Transverse colon (tissue), 4 donors: ENCODE results near the gene IQGAP1. TPM values are rescaled to one million over a fixed set of nuclear protein-coding genes. Genes with fewer than 3 reads are reported as not detected.
A peak's percentile ranks its signal among the peaks of the same experiment; 100 is the strongest.

Experiments
- DNase-seq: peaks from one replicate; pipeline ENCODE4 v3.0.0-alpha.2; 2019
- H3K27ac ChIP-seq, 4 donors: fragments of 200-600 bp; sonication (generic); 2 replicates each; pipeline ENCODE4 v1.5.1; 2016 to 2018; ENCODE audit warnings: inconsistent platforms in 4 of 4
- H3K27me3 ChIP-seq: fragments of 200-600 bp; sonication (generic); 2 replicates; pipeline ENCODE4 v1.5.1; 2017; ENCODE audit warnings: inconsistent platforms
- H3K36me3 ChIP-seq, 4 donors: fragments of 200-600 bp; sonication (generic); 2 replicates each; pipeline ENCODE4 v1.5.1; 2017 to 2019; ENCODE audit warnings: inconsistent platforms in 4 of 4
- H3K4me1 ChIP-seq, 4 donors: fragments of 200-600 bp; sonication (generic); 2 replicates each; pipeline ENCODE4 v1.5.1; 2017 to 2020; ENCODE audit warnings: inconsistent platforms in 4 of 4
- H3K4me3 ChIP-seq, 4 donors: fragments of 200-600 bp; sonication (generic); 1 replicate in 1 of 4; 2 replicates in 3 of 4; pipeline versions ENCODE4 v1.5.1 to v1.6.1; 2017 to 2019; ENCODE audit warnings: inconsistent platforms in 4 of 4
- H3K9me3 ChIP-seq, 2 donors: fragments of 200-600 bp; sonication (generic); 2 replicates each; pipeline ENCODE4 v1.5.1; 2017 to 2019; ENCODE audit warnings: inconsistent platforms in 2 of 2
- EP300 ChIP-seq: sonication (generic); formaldehyde crosslinking; IDR thresholded peaks from one replicate; pipeline ENCODE4 v1.6.1; 2017; ENCODE audit warnings: antibody characterized with exemption, low read depth
- POLR2A ChIP-seq: fragments of 450-650 bp; IDR thresholded peaks from one replicate; pipeline ENCODE4 v1.6.1; 2016; ENCODE audit warnings: antibody characterized with exemption, mild to moderate bottlenecking, moderate library complexity
- POLR2AphosphoS5 ChIP-seq, 3 donors: sonication (generic); formaldehyde crosslinking; IDR thresholded peaks; one replicate each; pipeline ENCODE4 v1.6.1; 2016; ENCODE audit warnings: antibody characterized with exemption in 3 of 3
- WGBS, 2 donors: methylation state at CpG; one replicate each; pipeline ENCODE4 v1.1.5; 2018; ENCODE audit warnings: low coverage in 1 of 2; 5-methylcytosine and 5-hydroxymethylcytosine counted together
- in situ Hi-C, 4 donors: fragments of 200-750 bp; cut with MboI; loops; one replicate each; pipeline versions ENCODE4 v1.15.0 to v1.15.1; 2017; ENCODE audit warnings: low sequenced_read_pairs in 3 of 4, low pct_ligation_motif_present in 1 of 4, low pct_unique_long_range_greater_than_20kb in 1 of 4
- intact Hi-C: fragments of 100-400 bp; cut with DNase I; formaldehyde crosslinking; loops from one replicate; pipeline ENCODE4 v1.15.1; 2023; ENCODE audit warnings: low total_unique reads
- total RNA-seq, 4 donors: library from RNA; depleted of rRNA; stranded (reverse); fragments of >200 nt; gene quantifications; one replicate each; pipeline ENCODE4 v1.1.0, GENCODE V29; 2016
- TF ChIP-seq, protein P1 (sequence below), 5 experiments: fragments of 200-600 bp in 3 of 5; fragments of 450-650 bp in 2 of 5; sonication (generic) in 3 of 5; IDR thresholded peaks; 1 replicate in 2 of 5; 2 replicates in 3 of 5; pipeline ENCODE4 v1.5.1; 2016 to 2017; ENCODE audit warnings: antibody characterized with exemption in 5 of 5, inconsistent platforms in 3 of 5, mild to moderate bottlenecking in 2 of 5, moderate library complexity in 1 of 5

IQGAP1 gene
- total RNA-seq, 4 donors from 2014 or later = 82.8 to 354 (median 282) TPM

DNA sequence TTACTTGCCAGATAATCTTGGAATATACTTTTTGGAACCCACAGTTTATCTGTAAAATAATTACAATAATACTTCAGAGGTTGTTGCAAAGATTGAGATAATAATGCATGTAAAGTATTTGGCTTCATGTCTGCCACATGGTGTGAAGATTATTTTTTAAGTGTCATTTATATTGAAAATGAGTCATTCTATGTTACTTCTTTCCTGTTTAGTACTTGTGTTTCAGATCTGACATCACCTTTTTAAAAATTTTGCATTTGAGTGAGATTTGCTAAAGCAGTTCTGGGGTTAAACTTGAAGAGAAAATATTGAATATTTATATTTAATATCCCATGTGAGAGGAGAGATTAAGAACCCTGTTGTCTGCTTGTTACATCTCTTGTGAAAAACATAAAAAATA is 31.2 kb downstream of the IQGAP1 start:
- Histone ChIP-seq H3K9me3 (no peaks in the 10 kb centered on the region), H3K36me3 (no peaks in the 10 kb centered on the region), H3K27me3 (no peaks in the 10 kb centered on the region), H3K27ac (peak overlapping the region; percentile 41 to 76 (median 62)), H3K4me1 (peaks cover 47 to 76% (median 63%) of the 10 kb centered on the region in 4 donors), H3K4me3 (no peak overlapping the region)
- intact Hi-C loops = no loop called here
- in situ Hi-C loops = no loop called here
- no peak for TF ChIP-seq POLR2A
- TF ChIP-seq, protein P1, sequence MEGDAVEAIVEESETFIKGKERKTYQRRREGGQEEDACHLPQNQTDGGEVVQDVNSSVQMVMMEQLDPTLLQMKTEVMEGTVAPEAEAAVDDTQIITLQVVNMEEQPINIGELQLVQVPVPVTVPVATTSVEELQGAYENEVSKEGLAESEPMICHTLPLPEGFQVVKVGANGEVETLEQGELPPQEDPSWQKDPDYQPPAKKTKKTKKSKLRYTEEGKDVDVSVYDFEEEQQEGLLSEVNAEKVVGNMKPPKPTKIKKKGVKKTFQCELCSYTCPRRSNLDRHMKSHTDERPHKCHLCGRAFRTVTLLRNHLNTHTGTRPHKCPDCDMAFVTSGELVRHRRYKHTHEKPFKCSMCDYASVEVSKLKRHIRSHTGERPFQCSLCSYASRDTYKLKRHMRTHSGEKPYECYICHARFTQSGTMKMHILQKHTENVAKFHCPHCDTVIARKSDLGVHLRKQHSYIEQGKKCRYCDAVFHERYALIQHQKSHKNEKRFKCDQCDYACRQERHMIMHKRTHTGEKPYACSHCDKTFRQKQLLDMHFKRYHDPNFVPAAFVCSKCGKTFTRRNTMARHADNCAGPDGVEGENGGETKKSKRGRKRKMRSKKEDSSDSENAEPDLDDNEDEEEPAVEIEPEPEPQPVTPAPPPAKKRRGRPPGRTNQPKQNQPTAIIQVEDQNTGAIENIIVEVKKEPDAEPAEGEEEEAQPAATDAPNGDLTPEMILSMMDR (IDR thresholded peaks at IDR 0.05) = no peak
- TF ChIP-seq EP300 = no peak
- no peak for TF ChIP-seq POLR2AphosphoS5 (IDR thresholded peaks at IDR 0.05)
- no peak for DNase-seq

DNA sequence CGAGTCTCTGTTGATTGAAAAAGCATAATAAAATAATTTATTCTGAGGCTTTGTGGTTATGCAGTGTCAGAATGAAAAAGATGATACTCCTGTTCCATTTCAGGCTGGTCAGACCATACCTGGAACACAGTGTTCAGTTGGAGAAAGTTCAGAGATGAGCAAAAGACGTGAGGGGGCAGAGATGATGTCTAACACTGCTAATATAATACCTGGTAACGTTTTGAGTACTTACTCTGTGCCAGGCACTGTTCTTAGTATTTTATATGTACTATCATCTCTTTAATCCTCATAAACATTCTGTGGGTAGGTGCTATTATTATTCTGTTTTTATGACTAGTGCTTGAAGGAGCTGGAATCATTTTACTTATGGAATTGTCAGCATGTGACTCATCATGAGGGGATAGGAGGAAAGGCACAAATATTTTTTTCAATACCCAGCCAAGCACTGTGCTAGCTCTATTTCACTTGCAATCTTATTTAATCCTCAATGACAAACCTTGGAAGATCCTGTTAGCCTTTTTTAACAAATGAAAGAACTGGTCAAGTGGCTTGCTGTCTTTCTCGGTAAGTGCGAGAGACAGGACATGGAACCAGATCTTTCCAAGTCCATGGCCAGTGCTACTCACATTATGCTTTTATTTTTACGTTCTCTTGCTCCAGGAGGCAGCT is 31.8 kb downstream of the IQGAP1 start:
- TF ChIP-seq EP300 = peak; percentile 82
- TF ChIP-seq POLR2A = no peak
- TF ChIP-seq, protein P1 (IDR thresholded peaks at IDR 0.05) = no peak
- TF ChIP-seq POLR2AphosphoS5 (IDR thresholded peaks at IDR 0.05) = peak; percentile 32 to 57 (median 55)
- H3K36me3 ChIP-seq = no peaks in the 10 kb centered on the region
- peaks cover 45 to 75% (median 59%) of the 10 kb centered on the region in 4 donors for H3K4me1 ChIP-seq
- H3K27me3 ChIP-seq = no peaks in the 10 kb centered on the region
- no peak for DNase-seq
- WGBS, 2 donors = 44 to 52% methylated on average over 3 to 6 of the region's 6 CpGs
- H3K4me3 ChIP-seq = no peak overlapping the region
- in situ Hi-C loops = no loop called here
- H3K9me3 ChIP-seq = no peaks in the 10 kb centered on the region
- intact Hi-C loops = no loop called here
- peak overlapping the region; percentile 41 to 76 (median 62) for H3K27ac ChIP-seq

DNA sequence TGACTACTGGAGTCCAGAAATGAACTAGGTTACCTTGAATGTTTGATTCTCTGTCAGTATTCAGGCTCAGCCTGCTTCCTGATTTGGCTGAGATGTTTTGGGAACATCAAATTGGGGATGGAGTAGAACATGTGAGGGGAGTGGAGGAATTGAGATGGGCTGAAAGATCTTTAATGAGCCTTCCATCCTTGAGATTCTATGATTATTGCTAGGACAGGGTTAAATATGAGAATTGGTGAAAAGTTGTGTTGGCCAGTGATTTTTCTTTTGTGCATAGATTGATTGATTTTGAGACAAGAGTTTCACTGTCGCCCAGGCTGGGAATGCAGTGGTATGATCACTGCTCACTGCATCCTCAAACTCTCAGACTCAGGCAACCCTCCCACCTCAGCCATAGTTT is 32.4 kb downstream of the IQGAP1 start:
- TF ChIP-seq, protein P1 (IDR thresholded peaks at IDR 0.05) = no peak
- TF ChIP-seq EP300 = no peak
- in situ Hi-C loops = no loop called here
- no peak overlapping the region for H3K4me3 ChIP-seq
- peaks cover 51 to 77% (median 62%) of the 10 kb centered on the region in 4 donors for H3K4me1 ChIP-seq
- no peaks in the 10 kb centered on the region for H3K27me3 ChIP-seq
- intact Hi-C loops = no loop called here
- DNase-seq = no peak
- H3K27ac ChIP-seq = peak overlapping the region; percentile 41 to 76 (median 62)
- H3K9me3 ChIP-seq = no peaks in the 10 kb centered on the region
- 79% methylated on average over 1 of the region's 1 CpG; no CpG with 5 or more reads in 1 of the 2 donors for WGBS, 2 donors
- no peaks in the 10 kb centered on the region for H3K36me3 ChIP-seq

DNA sequence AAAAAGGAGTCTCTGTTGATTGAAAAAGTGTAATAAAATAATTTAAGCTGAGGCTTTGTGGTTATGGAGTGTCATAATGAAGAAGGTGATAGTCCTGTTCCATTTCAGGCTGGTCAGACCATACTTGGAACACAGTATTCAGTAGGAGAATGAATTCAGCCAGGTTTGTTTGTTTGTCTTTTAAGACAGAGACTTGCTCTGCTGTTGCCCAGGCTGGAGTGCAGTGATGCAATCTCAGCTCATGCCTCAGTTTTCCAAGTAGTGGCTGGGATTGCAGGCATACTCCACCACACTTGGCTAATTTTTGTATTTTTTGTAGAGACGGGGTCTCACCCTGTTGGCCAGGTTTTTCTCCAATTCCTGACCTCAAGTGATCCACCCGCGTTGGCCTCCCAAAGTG is 33.5 kb downstream of the IQGAP1 start:
- TF ChIP-seq, protein P1 (IDR thresholded peaks at IDR 0.05) = no peak
- no peak for TF ChIP-seq POLR2A
- TF ChIP-seq POLR2AphosphoS5 (IDR thresholded peaks at IDR 0.05) = no peak
- no peak for TF ChIP-seq EP300
- WGBS, 2 donors = 81 to 90% methylated on average over 3 of the region's 3 CpGs
- Histone ChIP-seq H3K36me3 (no peaks in the 10 kb centered on the region), H3K9me3 (no peaks in the 10 kb centered on the region), H3K4me3 (no peak overlapping the region), H3K27ac (peak overlapping the region in 3 of 4 donors; percentile 41 to 76 (median 66)), H3K4me1 (peaks cover 58 to 85% (median 69%) of the 10 kb centered on the region in 4 donors), H3K27me3 (no peaks in the 10 kb centered on the region)
- intact Hi-C loops = no loop called here
- in situ Hi-C loops = no loop called here
- DNase-seq = no peak
